Measurements from ENCODE around the gene FLACC1. TPM values are rescaled to one million over a fixed set of nuclear protein-coding genes. Genes with fewer than 3 reads are reported as not detected.
A peak's percentile ranks its signal among the peaks of the same experiment; 100 is the strongest.
"Not testable (repeated sequence)": the region's sequence is repeated elsewhere in the genome, so short reads cannot be mapped to it uniquely, and the experiment has no call there.

The FLACC1 gene, protein sequence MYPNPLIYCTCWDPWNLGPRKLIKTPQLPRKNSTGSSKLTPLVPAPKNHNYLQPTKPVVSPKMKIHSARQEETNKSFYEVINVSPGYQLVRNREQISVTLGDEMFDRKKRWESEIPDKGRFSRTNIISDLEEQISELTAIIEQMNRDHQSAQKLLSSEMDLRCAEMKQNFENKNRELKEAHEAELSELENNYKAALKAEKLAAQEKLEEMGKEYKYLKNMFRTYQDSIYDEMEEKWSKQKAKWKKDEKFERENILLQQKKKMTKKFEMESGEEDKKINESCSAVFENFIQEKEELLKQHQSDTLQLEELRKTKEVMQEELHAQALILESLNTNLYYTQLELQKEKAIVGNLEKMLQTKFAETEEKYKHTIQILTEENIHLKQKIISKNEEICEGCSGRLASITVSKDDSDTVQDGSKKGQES
- total RNA-seq, result 2.9 TPM

DNA sequence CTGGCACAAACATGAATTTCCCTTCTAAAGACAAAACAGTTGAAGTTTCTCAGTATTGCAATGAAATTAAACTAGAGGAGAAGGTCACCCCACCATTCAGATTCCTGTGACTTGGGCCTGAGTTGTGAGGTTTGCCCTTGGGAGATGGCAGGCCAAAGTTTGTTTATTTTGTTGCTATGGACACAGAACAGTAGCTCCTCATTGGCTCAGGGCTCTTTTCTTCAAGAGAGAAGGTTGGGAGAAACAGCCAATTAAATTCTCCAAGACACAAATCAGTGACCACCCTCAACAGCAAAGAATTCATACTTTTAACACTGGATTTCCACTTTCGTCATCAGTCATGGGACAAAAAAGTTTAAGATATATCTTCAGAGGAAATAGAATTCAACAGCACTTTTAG, at the start of gene FLACC1:
TSS of gene FLACC1 (minus strand) at position 125 of the 400 bp plus-strand sequence. CDS start 5,941 bp downstream, outside the sequence.
- peak; percentile 79 for DNase-seq

DNA sequence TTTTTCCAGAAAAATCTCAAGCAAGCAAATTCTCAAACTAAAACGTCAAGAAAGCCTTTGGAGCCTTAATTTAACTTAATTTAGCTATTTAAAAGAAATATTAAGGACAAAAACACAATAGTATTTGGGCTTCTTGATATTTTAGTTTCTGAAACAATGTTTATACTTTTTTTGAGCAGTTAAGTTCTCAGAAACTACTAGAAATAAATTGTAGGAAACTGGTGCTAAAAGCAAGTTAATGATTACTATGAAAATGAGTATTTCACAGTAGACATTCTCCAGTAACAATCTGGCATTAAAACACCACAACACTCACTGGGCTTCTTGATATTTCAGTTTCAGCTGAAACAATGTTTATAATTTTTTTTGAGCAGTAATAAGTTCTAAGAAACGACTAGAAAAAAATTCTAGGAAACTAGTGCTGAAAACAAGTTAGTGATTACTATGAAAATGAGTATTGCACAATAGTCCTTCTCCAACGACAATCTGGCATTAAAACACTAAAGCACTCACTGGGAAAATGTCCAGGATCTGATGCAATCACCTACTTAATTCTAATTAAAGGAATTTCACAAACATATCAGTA, 49.0 kb upstream of the FLACC1 start:
- DNase-seq, result peak; percentile 78

DNA sequence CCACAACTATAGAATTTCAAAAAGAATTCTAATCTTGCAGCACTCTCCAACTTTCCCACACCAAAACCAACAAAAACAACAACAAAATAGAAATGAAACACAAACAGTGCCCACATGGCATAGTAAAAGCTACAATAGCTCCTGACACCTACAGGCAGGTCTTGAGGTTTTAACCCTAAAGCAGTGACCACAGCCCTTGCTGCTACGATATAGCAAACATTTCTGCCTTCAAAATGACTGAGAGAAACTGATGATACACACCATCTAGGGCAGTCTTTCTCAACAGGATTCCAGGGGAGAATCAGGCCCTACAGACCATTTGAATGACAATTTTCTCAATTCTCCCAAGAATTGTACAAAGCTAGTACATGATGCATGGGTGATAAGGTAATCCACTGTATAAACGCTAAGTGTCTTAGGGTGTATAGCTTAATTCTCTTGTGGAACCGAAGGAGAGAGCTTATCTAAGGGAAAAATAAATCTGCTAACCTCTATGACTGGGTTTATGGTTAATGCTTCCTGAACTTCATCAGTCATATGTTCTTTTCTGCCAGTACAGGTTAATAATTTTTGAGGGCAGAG, 47.6 kb upstream of the FLACC1 start:
- no peak for DNase-seq

DNA sequence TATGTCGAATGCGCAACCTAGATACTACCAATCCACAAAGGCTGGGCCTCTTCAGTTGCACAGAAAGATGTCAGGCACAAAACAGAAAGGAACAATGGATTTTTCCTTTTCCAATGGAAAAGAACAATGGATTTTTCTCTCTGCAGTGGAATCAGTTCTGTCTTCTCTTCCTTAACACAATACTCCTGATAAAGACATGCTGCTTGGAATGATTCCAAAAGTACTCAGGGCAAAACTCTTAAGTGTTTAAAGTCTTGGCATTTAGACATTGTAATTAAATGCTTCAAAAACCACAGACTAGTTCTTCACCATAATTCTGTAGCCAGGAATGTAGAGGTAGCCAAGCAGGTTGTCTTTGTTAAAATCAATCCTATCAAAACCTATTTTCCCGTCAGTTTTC, 46.7 kb upstream of the FLACC1 start:
- no peak for DNase-seq

DNA sequence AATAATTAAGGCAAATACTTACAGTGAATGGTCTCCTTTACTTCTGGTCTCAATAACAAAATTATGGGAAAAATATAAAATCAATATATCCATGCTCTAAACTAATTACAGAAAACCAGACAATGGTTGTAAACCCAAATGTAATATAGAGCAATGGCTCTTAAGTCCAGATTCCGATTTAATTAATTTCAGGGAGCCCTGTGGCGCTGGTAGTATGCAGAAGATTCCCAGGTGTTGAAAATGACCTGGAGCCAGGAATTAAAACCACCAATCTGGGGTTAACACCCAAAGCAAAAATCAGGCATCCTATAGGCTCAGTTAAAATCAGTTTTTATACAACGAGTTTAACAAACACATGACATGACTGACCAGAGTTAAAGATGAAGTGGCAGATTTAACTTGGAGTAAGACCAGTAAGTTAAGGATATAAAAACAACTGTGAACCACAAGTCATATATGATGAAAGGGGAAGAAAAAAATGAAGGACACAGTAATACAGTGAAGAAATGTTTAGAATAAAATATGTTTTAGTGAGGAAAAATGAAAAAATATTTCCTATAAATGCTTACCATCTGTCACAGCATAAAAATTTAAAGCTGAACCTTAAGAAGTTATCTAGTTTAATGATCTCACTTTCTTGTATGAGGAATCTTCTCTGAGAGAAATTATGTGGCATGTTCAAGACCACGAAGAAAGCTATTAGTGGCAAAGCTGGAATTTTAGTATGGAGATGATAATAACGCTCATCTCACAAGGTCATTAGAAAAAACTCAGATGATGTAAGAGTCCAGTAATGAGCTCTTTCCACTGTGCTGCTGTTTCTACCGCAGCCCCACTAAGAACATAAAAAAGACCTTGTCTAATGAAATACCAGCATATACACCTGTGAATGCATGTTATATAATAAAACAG, 45.8 kb upstream of the FLACC1 start:
- no peak for DNase-seq

DNA sequence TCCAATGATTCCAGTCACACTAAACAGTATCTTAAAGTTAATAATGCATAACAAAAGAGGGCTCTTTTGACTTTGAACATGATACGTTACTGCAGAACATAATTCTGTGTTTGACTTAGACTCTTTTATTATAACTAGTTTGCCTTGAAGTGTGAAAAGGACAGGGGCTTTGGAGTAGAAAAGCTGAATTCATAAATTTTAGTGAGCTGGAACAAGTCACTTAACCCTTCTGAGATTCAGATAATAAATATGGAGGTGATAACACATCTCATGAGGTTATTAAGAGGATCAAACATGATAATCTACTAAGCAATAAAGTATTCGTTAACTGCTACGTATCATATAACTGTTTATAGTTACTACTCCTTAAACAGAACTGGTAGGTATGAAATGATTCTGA, 44.7 kb upstream of the FLACC1 start:
- DNase-seq, result no peak

DNA sequence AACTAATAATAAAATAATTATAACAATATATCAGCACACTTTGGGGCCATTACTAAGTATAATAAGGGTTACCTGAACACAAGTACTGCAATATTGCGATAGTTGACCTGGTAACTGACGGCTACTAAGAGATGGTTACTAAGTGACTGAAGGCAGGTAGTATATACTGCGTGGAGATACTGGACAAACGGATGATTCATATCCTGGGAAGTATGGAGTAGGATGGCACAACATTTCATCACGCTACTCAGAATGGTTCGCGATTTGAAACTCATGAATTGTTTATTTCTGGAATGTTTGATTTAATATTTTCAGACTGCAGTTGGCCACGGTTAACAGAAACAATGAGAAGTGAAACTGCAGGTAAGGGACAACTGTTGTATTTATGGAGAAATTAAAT, 39.5 kb upstream of the FLACC1 start:
- DNase-seq, result no peak

DNA sequence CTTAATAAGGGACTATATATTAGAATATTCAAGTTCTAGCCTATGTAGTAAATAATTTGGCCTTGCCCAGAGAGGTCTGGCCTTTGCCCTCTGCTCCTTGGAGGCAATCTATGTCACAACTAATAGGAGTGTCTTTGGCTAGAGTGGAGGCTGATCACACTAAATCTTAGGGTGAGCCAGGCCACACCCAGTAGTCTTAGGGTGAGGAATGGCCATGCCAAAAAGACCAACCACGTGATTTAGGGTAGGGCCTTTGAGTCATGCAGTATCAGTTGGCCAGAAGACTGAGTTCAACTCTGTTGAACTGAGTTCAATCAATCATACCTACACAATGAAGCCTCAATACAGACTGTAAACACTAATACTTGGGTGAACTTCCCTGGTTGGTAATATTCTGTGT, 26.0 kb upstream of the FLACC1 start:
- DNase-seq, result no peak

DNA sequence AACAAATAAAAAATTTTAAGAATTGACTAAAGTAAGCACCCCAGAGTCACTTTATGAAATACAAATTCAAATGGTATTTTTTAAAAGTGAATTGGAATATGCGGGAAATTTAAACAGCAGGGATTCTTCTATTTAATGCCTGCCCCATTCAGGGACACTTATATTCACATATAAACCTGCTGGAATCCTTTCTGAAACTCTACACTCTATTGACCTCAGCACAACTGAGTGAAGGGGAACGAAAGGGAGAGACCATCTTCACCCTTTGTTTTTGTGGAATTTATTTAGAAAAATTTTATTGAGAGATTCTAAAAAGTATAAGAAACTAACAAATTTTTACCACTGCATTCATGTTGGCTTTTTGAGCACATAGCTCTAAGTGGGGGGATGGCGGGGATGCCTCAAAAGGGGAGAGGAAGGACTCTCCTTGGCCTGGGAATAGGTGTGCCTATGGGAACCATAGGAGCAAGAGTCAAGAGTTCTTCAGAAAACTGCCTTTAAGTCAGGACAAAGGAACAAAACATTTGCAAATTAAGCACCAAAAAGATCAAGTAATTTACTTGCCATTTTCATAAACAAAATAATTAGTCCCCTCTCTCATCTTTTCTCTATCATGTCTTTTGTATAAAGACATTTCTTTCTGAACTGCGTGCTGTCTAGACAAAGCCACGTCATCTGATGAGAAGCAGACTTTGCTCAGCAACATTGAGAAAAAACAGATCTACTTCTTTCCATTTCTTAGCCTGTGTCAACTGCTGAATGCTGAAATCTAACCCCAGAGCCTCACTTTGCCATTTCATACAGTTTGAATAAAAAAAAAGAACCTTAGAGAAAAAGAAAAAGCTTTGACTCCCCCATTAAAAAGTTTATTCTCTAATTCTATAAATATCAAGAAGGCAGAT, 21.6 kb upstream of the FLACC1 start:
- DNase-seq, result no peak

DNA sequence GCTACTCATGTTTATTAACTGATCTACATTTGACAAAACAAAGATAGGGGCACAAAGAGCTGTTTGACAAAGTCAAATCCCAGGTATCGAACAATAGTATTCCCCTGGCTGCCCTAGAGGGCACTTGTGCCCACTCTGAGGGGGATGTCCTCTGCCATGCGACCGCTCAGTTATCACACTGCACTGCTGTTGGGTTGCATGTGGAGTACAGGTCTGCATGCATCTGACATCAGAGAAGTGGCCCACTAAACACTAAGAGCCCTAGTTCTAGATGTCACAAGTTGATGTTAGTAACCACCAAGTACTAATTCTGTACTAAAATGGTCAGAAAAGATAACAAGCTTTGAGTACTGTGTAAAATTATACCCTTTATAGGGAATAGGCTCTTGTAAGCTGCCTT, 20.1 kb upstream of the FLACC1 start:
- DNase-seq, result no peak

DNA sequence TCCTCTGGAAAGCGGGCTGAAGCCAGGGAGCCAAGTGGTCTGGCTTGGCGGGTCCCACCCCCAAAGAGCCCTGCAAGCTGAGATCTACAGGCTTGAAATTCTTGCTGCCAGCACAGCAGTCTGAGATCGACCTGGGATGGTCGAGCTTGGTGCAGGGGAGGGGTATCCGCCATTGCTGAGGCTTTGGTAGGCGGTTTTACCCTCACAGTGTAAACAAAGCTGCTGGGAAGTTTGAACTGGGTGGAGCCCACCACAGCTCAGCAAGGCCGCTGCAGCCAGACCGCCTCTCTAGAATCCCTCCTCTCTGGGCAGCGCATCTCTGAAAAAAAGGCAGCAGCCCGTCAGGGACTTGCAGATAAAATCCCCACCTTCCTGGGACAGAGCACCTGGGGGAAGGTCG, 12.6 kb upstream of the FLACC1 start:
- no peak for DNase-seq

DNA sequence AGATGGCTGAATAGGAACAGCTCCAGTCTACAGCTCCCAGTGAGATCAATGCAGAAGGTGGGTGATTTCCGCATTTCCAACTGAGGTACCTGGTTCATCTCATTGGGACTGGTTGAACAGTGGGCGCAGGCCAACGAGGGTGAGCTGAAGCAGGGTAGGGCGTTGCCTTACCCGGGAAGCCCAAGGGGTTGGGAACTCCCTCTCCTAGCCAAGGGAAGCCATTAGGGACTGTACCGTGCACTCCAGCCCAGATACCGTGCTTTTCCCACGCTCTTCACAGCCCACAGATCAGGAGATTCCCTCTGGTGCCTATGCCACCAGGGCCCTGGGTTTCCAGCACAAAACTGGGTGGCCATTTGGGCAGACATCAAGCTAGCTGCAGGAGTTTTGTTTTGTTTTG, 12.2 kb upstream of the FLACC1 start:
- not testable (repeated sequence) for DNase-seq

DNA sequence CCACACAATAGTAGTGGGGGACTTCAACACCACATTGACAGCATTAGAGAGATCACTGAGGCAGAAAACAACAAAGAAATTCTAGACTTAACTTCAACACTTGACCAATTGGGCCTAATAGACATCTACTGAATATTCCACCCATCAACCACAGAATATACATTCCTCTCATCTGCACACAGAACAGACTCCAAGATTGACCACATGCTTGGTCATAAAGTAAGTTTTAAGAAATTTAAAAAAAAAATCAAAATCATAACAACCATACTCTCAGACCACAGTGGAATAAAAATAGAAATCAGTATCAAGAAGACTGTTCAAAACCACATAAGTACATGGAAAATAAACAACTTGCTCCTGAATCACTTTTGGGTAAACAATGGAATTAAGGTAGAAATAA, 9.0 kb upstream of the FLACC1 start:
- DNase-seq, result no peak

DNA sequence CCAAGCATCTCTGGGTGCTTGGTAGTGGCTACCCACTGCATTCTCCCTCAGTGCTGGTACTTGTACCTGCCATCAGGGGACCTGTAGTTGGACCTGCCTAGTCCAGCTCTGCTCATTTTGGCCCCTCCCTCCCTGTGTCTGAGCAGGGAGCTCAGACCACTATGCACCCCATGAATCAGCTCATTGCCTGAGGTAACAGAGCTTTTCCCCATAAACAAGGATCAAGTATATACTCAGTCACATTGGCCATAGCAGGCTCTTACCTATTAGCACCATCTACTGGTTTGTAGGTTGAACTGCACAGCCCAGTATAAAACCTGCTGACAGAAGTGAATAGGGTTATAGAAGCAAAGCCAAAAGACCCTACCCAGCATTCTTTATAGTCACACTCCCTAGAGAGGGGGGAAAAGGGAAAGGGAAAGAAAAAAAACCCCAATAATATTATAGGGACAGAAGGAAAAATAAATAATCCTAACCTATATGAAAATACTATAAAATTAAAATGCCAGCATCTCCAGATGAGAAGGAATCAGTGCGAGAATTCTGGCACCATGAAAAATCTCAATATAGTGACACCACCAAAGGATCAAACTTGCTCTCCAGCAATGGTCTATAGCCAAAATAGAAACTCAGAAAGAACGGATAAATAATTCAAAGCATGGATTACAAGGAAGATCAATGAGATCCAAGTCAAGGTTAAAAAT, 6.9 kb upstream of the FLACC1 start:
- DNase-seq, result no peak

DNA sequence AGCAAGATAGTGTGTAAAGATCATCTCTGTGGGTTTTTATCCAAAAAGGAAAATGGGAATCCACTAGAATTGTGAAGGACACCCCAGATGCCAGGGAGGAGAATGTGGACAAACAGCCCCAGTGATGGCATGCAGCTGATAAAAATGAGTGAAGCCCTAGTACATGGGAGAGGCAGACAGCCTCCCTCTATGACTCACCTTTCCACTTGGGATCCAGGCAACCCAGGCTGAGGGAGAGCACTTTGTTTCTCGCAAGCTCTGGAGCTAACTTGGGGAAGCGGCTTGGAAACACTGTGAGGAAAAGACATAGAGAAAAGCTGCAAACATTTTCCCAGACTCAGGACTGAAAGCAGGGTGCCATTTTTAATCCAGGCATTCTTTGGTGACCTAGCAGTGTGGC, 5.3 kb upstream of the FLACC1 start:
- DNase-seq, result no peak

DNA sequence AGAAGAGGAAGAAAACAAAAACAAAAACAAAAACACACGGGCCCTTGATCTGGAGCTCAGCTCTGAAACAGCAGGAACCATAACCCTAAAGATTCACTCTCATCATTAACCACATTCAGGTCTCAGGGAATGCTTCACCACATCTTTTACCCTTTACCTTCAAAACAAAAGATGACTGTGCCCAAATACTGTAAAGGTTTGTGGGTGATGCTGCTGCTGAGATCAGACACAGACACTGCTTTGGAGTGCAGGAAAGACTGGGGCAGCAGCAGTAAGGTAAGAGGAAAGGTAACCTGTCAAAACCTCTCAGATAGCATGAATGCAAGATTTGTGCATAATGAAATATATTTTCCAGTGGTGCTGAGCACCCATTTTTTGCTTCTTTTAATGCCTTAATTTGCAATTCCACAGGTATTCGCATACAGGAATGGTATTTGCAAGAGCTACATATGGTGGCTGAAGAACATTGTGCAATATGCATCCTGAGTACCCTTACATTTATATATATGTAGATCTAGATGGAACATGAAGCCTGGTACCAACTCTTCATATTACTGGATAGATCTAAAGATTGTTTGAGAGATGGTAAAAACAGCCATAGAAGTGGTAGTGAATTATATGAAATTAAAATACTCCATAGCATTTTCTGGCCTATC, 4.1 kb upstream of the FLACC1 start:
- DNase-seq, result no peak

DNA sequence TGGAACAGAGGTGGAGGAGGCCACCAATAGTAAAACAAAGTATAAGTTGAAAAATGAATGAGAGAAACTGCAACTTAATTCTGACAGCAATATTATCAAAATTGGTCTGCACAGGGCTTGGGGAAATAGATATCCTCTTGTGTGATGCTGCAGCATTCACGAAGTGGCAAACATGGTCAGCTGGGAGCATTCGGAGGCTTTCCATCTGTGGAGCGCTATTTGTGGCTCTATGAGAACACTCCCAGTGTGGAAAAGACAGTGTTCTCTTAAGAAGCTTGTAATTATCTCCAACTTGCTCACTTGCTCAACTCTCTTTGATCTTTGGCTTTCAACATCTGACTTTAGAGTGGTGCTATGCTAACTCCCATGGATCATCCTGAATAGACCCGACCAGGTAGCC, 3.1 kb upstream of the FLACC1 start:
- no peak for DNase-seq

DNA sequence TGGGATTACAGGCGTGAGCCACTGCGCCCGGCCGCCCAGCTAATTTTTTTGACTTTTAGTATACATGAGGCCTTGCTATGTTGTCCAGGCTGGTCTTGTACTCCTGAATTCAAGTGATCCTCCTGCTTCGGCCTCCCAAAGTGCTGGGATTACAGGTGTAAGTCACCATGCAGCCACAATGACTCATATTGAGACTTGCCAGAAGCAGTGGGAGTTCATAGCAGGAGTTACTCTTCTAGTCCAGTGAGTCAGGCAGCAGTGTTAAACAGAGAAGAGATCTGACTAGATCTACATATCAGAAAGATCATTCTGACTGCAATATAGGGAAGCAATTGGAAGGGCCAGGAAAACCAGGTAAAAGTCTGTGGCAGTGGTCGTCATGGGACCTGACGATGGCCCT, 1.5 kb upstream of the FLACC1 start:
- DNase-seq, result no peak

DNA sequence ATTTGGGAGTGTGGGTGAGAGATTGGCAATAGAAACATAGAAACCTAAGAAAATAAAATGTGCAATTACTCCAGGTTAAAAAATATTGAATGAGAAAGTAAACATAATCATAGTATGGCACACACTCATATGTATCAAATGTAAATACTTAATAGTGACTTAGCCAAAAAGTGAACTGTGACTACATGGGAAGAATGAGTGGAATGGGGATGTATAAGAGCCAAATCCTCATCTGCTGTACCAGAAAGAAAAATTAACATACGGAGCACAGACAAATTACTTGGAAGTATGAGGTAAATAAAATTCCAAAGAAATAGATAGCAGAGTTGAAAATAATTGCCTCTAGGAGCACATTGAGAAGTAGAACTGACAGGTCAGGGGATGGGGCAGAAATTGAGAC, 4.0 kb downstream of the FLACC1 start:
- DNase-seq, result peak; percentile 38

DNA sequence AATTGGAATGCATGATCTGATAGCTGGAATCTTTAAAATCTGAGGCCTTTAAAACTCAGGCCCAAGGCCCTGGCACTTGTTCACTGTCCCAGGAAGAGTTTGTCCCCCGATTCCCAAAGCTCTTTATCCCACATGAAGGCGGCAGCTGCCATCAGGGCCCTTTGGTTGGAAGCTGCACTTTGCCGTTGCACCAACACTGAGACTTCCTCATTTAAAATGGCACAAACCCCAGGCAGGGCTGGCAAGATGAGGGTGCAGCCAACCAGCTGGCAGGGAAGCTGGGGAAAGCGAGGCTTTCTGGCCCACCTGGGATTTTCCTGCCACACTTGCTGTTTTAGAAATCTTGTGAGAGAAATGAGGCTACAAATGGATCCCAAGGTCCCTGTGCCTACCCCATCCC, 6.3 kb downstream of the FLACC1 start:
- no peak for DNase-seq
